ENCODE data around the gene KIR3DL3.
"Not testable (repeated sequence)": the region's sequence is repeated elsewhere in the genome, so short reads cannot be mapped to it uniquely, and the experiment has no call there.

Gene KIR3DL3

GRCh38 chr19:54724142-54724541 lies at the start of gene KIR3DL3:
KIR3DL3 (plus strand) TSS chr19:54724442; CDS start chr19:54724497, 55 bp downstream.
- no peak for DNase-seq

GRCh38 chr19:54676210-54676834 lies 47.9 kb upstream of the KIR3DL3 start:
- DNase-seq, result not testable (repeated sequence)

- DNase-seq, result no peak
Observed at GRCh38 chr19:54677217-54677616, 47.0 kb upstream of the KIR3DL3 start.

- DNase-seq, result not testable (repeated sequence)
Observed at GRCh38 chr19:54681596-54681995, 42.6 kb upstream of the KIR3DL3 start.

- no peak for DNase-seq
Observed at GRCh38 chr19:54682306-54682856, 41.9 kb upstream of the KIR3DL3 start.

GRCh38 chr19:54684527-54684926 lies 39.7 kb upstream of the KIR3DL3 start:
- DNase-seq, result peak; percentile 32

- DNase-seq, result no peak
Observed at GRCh38 chr19:54691582-54692297, 32.5 kb upstream of the KIR3DL3 start.

GRCh38 chr19:54692298-54692615 lies 32.0 kb upstream of the KIR3DL3 start:
- DNase-seq, result no peak

GRCh38 chr19:54694648-54695047 lies 29.6 kb upstream of the KIR3DL3 start:
- no peak for DNase-seq

- no peak for DNase-seq
Observed at GRCh38 chr19:54696117-54696548, 28.1 kb upstream of the KIR3DL3 start.

GRCh38 chr19:54696766-54697165 lies 27.5 kb upstream of the KIR3DL3 start:
- no peak for DNase-seq

GRCh38 chr19:54697716-54698115 lies 26.5 kb upstream of the KIR3DL3 start:
- not testable (repeated sequence) for DNase-seq

GRCh38 chr19:54704928-54705327 lies 19.3 kb upstream of the KIR3DL3 start:
- no peak for DNase-seq

- no peak for DNase-seq
Observed at GRCh38 chr19:54707962-54708361, 16.3 kb upstream of the KIR3DL3 start.

- no peak for DNase-seq
Observed at GRCh38 chr19:54708781-54709180, 15.5 kb upstream of the KIR3DL3 start.

- DNase-seq, result no peak
Observed at GRCh38 chr19:54709212-54709948, 14.9 kb upstream of the KIR3DL3 start.

- DNase-seq, result not testable (repeated sequence)
Observed at GRCh38 chr19:54709956-54710355, 14.3 kb upstream of the KIR3DL3 start.

GRCh38 chr19:54724644-54725043 lies 402 bp downstream of the KIR3DL3 start:
- no peak for DNase-seq

- no peak for DNase-seq
Observed at GRCh38 chr19:54725321-54725720, 1.1 kb downstream of the KIR3DL3 start.

GRCh38 chr19:54727562-54727961 lies 3.3 kb downstream of the KIR3DL3 start:
- DNase-seq, result no peak

GRCh38 chr19:54728167-54728566 lies 3.9 kb downstream of the KIR3DL3 start:
- no peak for DNase-seq

GRCh38 chr19:54729416-54730188 lies 5.4 kb downstream of the KIR3DL3 start:
- no peak for DNase-seq

GRCh38 chr19:54731191-54731590 lies 6.9 kb downstream of the KIR3DL3 start:
- no peak for DNase-seq
